WERI-Rb-1 (cell line): ENCODE results near the gene LHPP.
"Not testable (repeated sequence)": the region's sequence is repeated elsewhere in the genome, so short reads cannot be mapped to it uniquely, and the experiment has no call there.

ENCODE experiments used
- DNase-seq: peaks from one replicate; pipeline ENCODE4 v3.0.0-alpha.2; 2020
- H3K27ac ChIP-seq: fragments of 250-450 bp; sonication (Bioruptor Pico); 2 replicates; pipeline ENCODE4 v1.5.1; 2020; ENCODE audit warnings: mild to moderate bottlenecking, moderate library complexity
- H3K27me3 ChIP-seq: fragments of 250-450 bp; sonication (Bioruptor Pico); 2 replicates; pipeline ENCODE4 v1.5.1; 2021; ENCODE audit warnings: mild to moderate bottlenecking, low read depth, moderate library complexity; ENCODE audit not compliant: insufficient read depth, severe bottlenecking
- H3K36me3 ChIP-seq: fragments of 250-450 bp; sonication (Bioruptor Pico); 2 replicates; pipeline ENCODE4 v1.5.1; 2020; ENCODE audit warnings: mild to moderate bottlenecking, moderate library complexity
- H3K4me3 ChIP-seq: 2 replicates; pipeline ENCODE4 v1.5.1; 2011; ENCODE audit warnings: low read depth, mild to moderate bottlenecking, control low read depth, low read length
- H3K9me3 ChIP-seq: fragments of 250-450 bp; sonication (Bioruptor Pico); 2 replicates; pipeline ENCODE4 v1.5.1; 2021; ENCODE audit warnings: mild to moderate bottlenecking, moderate library complexity; ENCODE audit not compliant: severe bottlenecking
- TF ChIP-seq, protein P1 (sequence below): IDR thresholded peaks from 2 replicates; pipeline ENCODE4 v1.5.1; 2011; ENCODE audit warnings: low read depth, mild to moderate bottlenecking, control low read depth, inconsistent platforms, low read length

LHPP gene

GRCh38 chr10:124425227-124425962 is 36.2 kb upstream of the LHPP start:
- no peaks in the 10 kb centered on the region for H3K36me3 ChIP-seq
- no peak overlapping the region for H3K4me3 ChIP-seq
- DNase-seq: no peak
- TF ChIP-seq, protein P1, sequence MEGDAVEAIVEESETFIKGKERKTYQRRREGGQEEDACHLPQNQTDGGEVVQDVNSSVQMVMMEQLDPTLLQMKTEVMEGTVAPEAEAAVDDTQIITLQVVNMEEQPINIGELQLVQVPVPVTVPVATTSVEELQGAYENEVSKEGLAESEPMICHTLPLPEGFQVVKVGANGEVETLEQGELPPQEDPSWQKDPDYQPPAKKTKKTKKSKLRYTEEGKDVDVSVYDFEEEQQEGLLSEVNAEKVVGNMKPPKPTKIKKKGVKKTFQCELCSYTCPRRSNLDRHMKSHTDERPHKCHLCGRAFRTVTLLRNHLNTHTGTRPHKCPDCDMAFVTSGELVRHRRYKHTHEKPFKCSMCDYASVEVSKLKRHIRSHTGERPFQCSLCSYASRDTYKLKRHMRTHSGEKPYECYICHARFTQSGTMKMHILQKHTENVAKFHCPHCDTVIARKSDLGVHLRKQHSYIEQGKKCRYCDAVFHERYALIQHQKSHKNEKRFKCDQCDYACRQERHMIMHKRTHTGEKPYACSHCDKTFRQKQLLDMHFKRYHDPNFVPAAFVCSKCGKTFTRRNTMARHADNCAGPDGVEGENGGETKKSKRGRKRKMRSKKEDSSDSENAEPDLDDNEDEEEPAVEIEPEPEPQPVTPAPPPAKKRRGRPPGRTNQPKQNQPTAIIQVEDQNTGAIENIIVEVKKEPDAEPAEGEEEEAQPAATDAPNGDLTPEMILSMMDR: no peak
- no peak overlapping the region for H3K27ac ChIP-seq
- H3K9me3 ChIP-seq: no peaks in the 10 kb centered on the region
- no peaks in the 10 kb centered on the region for H3K27me3 ChIP-seq

DNA sequence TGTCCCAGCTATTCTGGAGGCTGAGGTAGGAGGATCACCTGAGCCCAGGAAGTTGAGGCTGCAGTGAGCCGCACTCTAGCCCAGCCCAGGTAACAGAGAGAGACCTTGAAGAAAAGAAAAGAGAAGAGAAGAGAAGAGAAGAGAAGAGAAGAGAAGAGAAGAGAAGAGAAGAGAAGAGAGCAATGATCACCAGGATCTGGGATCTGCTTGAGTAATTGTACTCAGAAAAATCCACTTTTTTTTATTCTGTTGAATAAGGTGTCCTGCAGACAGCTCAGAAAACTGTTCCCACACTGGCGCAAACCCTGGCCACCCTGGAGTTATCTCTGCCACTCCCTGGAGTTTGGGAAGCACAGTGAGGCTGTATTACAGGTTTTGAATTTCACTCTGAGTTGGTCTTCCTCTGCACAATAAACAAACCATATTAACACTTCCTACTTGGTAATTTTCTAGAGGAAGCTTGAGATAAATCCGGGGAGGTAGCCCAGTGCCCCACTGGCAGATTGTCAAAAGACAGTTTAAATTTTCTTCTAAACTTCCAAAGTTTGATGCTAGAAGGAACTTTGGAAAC is 33.3 kb upstream of the LHPP start:
- Histone ChIP-seq H3K36me3 (no peaks in the 10 kb centered on the region), H3K27me3 (no peaks in the 10 kb centered on the region), H3K9me3 (no peaks in the 10 kb centered on the region), H3K27ac (no peak overlapping the region), H3K4me3 (no peak overlapping the region)
- TF ChIP-seq, protein P1: no peak
- DNase-seq: no peak

- TF ChIP-seq, protein P1: no peak
- H3K27me3 ChIP-seq: no peaks in the 10 kb centered on the region
- DNase-seq: no peak
- no peaks in the 10 kb centered on the region for H3K36me3 ChIP-seq
- H3K9me3 ChIP-seq: no peaks in the 10 kb centered on the region
- no peak overlapping the region for H3K27ac ChIP-seq
- no peak overlapping the region for H3K4me3 ChIP-seq
These were observed 32.0 kb upstream of the LHPP start for GRCh38 chr10:124429576-124429975.

GRCh38 chr10:124430077-124430476 is 31.5 kb upstream of the LHPP start:
- no peak for DNase-seq
- Histone ChIP-seq H3K27ac (no peak overlapping the region), H3K36me3 (no peaks in the 10 kb centered on the region), H3K27me3 (no peaks in the 10 kb centered on the region), H3K4me3 (no peak overlapping the region), H3K9me3 (no peaks in the 10 kb centered on the region)
- TF ChIP-seq, protein P1: no peak

DNA sequence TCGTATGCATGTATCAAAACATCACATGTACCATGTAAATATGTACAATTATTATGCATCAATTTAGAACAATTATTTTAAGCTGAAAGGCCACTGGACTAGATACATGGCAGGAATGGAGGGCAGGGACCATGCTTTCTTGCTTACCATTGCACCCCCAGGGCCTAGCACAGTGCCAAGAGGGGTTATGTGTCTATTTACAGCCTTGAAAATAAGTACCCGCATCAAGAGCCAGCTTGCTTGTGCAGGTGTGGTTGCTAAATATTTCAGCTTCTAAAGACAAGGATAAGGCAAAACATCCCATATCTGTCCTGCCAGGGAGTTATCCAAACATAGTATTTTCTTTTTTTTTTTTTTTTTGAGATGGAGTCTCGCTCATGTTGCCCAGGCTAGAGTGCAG is 28.2 kb upstream of the LHPP start:
- Histone ChIP-seq H3K27ac (no peak overlapping the region), H3K9me3 (no peaks in the 10 kb centered on the region), H3K36me3 (no peaks in the 10 kb centered on the region), H3K27me3 (no peaks in the 10 kb centered on the region), H3K4me3 (no peak overlapping the region)
- no peak for DNase-seq
- TF ChIP-seq, protein P1: no peak

DNA sequence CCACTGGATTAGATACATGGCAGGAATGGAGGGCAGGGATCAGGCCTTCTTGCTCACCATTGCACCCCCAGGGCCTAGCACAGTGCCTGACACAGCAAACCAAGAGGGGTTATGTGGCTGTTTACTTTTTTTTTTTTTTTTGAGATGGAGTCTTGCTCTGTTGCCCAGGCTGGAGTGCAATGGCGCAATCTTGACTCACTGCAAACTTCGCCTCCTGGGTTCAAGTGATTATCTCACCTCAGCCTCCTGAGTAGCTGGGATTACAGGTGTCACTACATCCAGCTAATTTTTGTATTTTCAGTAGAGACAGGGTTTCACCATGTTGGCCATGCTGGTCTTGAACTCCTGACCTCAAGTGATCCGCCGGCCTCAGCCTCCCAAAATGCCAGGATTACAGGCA is 25.9 kb upstream of the LHPP start:
- not testable (repeated sequence) for DNase-seq, H3K36me3 ChIP-seq, H3K27me3 ChIP-seq, H3K4me3 ChIP-seq, H3K9me3 ChIP-seq, H3K27ac ChIP-seq
